GM19351 (cell line): ENCODE measurements around the gene PHETA2.
"Not testable (repeated sequence)": the region's sequence is repeated elsewhere in the genome, so short reads cannot be mapped to it uniquely, and the experiment has no call there.

ENCODE experiments used
- ATAC-seq: cut with Tn5 transposase; IDR thresholded peaks from one replicate; pipeline ENCODE4 v1.9.1; 2021; ENCODE audit warnings: mild to moderate bottlenecking, moderate library complexity; ENCODE audit not compliant: unreplicated experiment

Gene PHETA2

DNA sequence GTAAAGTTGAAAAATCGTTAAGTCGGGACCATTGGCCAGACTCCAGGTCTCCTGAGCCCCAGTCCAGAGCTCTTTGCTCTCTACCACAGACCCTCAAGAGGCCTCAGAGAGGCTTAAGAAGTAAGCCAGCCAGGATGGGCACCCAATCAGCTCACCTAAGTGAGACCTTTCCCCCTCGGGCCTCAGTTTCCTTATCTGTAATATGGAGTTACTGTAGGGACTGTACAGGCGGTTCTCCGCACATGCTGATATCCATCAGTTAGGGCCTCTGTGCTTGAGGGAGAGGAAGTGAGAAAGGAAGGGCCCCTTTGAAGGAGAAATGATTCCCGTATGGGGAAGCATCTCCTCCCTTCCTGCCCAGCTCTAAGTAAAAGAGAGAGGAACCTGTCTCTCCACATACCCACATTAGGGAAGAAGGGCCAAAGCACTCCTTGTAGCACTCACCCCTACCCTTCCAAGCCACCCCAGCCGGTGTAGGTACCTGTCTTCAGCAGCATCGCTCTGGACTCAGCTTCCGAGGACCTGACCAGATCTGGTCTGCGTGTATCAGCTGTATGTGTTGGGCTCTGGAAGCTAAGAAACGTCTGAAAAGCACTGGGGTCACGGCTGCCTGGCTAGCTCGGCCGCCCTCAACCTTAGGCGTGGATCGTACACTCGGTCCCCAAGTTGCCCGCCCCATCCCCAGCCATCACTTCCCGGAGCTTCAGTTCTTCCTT lies 4.1 kb upstream of the PHETA2 start:
- peak; percentile 19 for ATAC-seq

DNA sequence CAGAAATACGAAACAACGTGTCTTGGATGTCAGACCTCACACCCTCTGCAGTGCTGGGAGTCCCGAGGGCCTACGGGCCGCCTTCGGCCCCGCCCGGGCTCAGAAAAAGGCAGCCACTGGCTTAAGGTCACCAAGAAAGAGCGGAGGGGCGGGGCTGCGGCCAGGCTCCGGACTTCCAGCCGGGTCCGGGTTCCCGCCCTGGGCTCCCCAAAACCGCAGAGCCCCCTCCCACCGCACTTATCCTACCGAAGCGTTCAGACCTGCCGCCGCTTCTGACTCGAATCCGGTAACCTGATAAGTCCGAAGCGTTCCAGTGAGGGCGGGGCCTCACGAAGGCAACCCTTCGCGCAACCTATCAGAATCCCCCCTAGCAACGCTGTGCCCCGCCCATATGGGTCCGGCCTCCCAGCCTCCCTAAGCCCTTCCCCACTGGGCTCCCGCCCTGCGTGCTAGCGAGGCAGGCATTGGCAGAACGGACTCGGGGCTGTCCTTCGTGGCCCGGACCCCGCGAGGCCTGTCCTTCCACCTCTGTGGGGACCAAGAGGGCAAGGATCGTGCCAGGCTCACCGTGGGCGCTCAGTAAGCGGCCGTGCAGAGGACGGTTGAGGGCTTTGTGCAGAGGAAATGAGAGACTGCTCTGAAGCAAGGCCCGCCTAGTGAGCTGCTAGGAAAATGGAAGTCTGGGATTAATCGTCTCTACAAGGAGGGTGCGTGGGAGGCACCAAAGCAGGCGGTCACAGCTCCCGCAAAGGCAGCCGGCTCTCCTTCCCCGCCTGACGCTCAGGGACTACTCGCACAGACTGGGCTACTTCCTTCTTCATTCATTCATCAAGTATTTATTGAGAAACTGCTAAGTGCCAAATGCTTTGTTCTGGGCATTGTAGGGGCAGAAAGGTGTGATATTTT lies 3.3 kb upstream of the PHETA2 start, which contains the start of gene NAGA:
Gene NAGA, minus strand, starts transcription at position 296 of the 906 bp plus-strand sequence. CDS start 515 bp downstream, outside the sequence.
- peak; percentile 91 for ATAC-seq

DNA sequence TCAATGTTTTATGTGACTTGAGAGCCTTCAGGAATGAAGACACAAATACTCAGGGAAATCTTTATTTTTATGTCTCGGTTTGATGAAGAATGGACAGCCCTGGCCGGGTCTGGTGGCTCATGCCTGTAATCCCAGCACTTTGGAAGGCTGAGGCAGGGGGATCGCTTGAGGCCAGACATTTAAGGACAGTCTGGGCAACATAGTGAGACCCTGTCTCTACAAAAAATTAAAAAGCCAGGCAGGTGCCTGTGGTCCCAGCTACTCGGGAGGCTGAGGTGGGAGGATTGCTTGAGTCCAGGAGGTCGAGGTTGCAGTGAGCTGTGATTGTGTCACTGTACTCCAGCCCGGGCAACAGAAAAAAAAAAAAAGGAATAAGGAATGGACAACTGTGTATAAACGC lies 2.5 kb upstream of the PHETA2 start:
- not testable (repeated sequence) for ATAC-seq

GRCh38 chr22:42072606-42073330 lies 1.3 kb upstream of the PHETA2 start:
- no peak for ATAC-seq

- ATAC-seq: no peak
Observed at GRCh38 chr22:42073621-42074041, 417 bp upstream of the PHETA2 start.

DNA sequence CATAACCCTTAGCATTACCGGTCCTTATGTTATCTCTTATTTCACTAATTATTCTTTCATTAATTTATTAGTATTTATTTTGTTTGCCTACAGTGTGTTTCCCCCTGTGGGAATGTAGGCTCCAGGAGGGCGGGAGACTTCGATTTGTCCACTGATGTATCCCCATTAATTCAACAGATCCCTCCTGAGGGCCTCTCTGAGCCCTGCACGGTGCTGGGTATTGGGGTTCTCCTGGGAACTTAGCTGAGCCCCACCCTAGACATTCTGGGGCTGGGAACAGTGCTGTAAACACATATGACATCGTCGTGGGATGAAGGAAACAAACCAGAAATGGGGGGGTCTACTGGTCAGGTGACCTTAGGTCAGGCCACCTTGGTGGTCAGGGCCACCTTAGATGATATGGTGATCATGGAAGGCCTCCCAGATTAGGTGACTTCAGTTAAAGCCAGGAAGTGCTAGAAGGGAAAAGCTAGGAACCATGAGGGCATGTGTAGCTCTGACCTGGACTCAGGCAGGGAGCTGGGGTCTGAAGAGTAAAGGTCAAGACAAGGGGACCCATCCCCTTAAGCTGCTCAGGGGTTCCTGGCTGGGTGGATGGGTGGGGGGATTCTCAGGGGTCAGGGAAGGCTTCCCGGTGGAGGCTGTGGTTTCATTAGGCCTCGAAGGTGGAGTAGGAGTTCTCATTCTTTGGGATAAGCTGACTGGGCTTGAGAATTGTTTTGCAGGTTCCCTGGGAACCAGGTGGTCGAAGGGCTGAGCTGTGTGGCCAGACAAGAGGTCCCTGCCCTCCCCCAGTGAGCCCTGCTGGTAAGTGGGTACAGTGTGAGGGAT lies 1.0 kb downstream of the PHETA2 start:
- no peak for ATAC-seq

GRCh38 chr22:42076764-42077485 lies 2.9 kb downstream of the PHETA2 start:
- no peak for ATAC-seq

- no peak for ATAC-seq
Observed at GRCh38 chr22:42077486-42078125, 3.6 kb downstream of the PHETA2 start.

- no peak for ATAC-seq
Observed at GRCh38 chr22:42078469-42079318, 4.6 kb downstream of the PHETA2 start.

DNA sequence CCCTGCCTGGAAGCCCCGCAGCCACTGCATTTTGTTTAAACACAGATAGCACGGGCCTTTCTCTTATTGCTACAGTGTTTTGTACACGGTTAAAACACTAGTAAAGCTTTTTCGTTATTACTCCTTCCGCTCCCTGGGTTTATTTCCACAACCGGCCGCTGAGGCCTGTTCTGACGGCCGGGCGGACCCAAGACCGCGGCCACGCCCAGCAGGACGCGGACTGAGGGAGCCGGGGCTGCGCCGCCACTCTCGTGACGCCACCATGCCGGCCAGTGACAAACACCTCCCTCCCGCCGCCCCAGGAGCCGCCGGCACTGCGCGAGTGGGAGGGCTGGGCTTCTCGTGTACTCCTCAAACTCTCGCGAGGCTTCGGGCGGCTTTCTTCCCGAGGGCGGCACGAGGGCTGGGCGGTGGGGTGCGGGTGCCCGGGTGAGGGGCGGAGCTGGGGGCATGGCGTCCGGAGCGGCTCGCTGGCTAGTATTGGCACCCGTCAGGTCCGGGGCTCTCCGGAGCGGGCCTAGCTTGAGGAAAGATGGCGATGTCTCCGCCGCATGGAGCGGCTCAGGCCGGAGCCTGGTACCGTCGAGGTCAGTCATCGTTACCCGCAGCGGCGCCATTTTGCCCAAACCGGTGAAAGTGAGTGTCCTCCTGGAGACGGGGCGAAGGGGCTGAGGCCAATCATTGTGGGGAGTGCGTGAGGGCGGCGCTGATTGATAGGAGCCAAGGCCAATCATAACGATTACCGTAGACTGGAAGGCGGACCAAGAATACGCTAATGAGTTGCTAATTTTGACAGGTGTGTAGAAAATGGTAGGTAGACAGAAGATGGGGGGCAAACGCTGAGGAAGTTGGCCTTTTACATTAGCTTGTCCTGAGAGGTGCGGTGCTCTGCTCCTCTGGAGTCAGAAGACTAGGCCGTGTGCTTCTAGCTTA lies 5.5 kb downstream of the PHETA2 start, which contains the start of gene SMDT1:
Gene SMDT1, plus strand, starts transcription at position 382 of the 933 bp plus-strand sequence. Its CDS starts 69 bp downstream, at position 451.
- peak; percentile 83 for ATAC-seq

GRCh38 chr22:42080287-42080686 lies 6.2 kb downstream of the PHETA2 start:
- no peak for ATAC-seq

DNA sequence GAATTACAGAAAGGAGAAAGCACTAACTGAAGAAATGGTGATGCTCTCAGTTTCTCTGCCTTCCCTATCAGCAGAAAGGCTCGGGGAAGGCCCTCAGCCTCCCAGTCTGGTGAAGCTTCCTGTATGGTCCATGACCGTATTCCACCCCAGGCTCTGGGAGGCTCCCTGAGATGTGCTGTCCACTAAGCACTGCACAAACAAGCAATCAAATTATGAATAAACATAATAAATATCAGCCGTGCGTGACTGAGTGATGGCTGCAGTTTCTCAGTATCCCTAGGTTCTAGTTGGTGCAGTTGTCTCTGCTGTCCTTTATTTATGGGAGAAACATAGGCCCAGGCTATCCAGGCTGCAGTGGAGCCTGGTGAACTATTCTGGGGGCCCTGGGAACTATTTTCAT lies 9.1 kb downstream of the PHETA2 start:
- ATAC-seq: no peak

DNA sequence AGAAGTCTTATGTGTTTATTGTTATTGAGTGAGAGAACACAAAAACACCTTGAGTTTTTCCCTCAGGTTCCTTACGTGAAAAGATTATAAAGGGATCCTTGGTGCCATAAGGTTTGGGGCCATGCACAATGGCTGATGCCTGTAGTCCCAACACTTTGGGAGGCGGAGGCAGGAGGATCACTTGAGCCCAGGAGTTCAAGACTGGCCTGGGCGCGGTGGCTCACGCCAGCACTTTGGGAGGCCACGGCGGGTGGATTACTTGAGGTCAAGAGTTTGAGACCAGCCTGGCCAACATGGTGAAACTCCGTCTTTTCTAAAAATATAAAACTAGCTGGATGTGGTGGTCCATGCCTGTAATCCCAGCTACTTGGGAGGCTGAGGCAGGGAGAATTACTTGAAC lies 10.8 kb downstream of the PHETA2 start:
- no peak for ATAC-seq

DNA sequence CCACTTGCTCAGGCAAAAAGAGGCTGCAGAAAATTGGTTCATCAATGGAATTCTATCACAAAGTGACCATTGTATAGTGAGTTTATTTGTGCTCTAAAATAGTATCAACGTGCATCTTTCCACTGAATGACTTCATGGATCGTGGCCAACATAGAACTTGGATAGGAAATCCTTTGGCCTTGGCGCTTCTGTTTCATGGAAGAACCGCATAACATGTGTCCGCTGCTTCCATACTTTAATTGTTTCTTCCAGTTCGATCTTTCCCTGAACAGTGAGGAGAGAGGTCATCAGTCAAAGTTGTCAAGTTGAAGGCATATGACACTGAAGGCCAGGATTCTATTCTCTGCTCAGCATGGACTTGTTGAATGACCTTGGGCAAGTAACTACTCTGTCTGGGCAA lies 12.0 kb downstream of the PHETA2 start:
- ATAC-seq: no peak

- peak; percentile 85 for ATAC-seq
Observed at GRCh38 chr22:42090596-42091454, 16.8 kb downstream of the PHETA2 start, which contains the start of gene NDUFA6. Gene NDUFA6 (minus strand): TSS chr22:42090772. CDS start chr22:42090744, 28 bp downstream.

GRCh38 chr22:42091455-42091782 lies 17.4 kb downstream of the PHETA2 start:
- no peak for ATAC-seq
